ENCODE results near the gene GRK1.
A peak's percentile ranks its signal among the peaks of the same experiment; 100 is the strongest.

Gene GRK1

GRCh38 chr13:113638806-113639205 lies 28.2 kb upstream of the GRK1 start:
- Mint-ChIP-seq H3K27me3 (ENCODE audit: low read depth, poor library complexity) (peaks cover 4% of the 10 kb centered on the region), H3K4me1 (no peaks in the 10 kb centered on the region), H3K36me3 (ENCODE audit: low read depth) (peaks cover 93% of the 10 kb centered on the region), H3K9me3 (peaks cover 45% of the 10 kb centered on the region), H3K27ac (no peak overlapping the region), H3K4me3 (no peak overlapping the region)
- no peak for TF ChIP-seq CTCF (IDR thresholded peaks at IDR 0.05)
- no peak for DNase-seq

- peaks cover 92% of the 10 kb centered on the region for H3K36me3 Mint-ChIP-seq (ENCODE audit: low read depth)
- no peak overlapping the region for H3K4me3 Mint-ChIP-seq
- H3K9me3 Mint-ChIP-seq, result peaks cover 54% of the 10 kb centered on the region
- H3K4me1 Mint-ChIP-seq, result no peaks in the 10 kb centered on the region
- peaks cover 4% of the 10 kb centered on the region for H3K27me3 Mint-ChIP-seq (ENCODE audit: low read depth, poor library complexity)
- H3K27ac Mint-ChIP-seq, result peak overlapping the region; percentile 25
- TF ChIP-seq CTCF (IDR thresholded peaks at IDR 0.05), result no peak
- no peak for DNase-seq
Observed at GRCh38 chr13:113639616-113640262, 27.3 kb upstream of the GRK1 start.

- Mint-ChIP-seq H3K27ac (no peak overlapping the region), H3K4me3 (no peak overlapping the region), H3K4me1 (no peaks in the 10 kb centered on the region), H3K36me3 (ENCODE audit: low read depth) (peaks cover 96% of the 10 kb centered on the region), H3K27me3 (ENCODE audit: low read depth, poor library complexity) (peaks cover 4% of the 10 kb centered on the region), H3K9me3 (peaks cover 67% of the 10 kb centered on the region)
- TF ChIP-seq CTCF (IDR thresholded peaks at IDR 0.05), result no peak
- no peak for DNase-seq
Observed at GRCh38 chr13:113641426-113641825, 25.6 kb upstream of the GRK1 start.

- peaks cover 4% of the 10 kb centered on the region for H3K27me3 Mint-ChIP-seq (ENCODE audit: low read depth, poor library complexity)
- H3K4me3 Mint-ChIP-seq, result no peak overlapping the region
- H3K36me3 Mint-ChIP-seq (ENCODE audit: low read depth), result peaks cover 89% of the 10 kb centered on the region
Observed at GRCh38 chr13:113642563-113642962, 24.5 kb upstream of the GRK1 start.

GRCh38 chr13:113643593-113643992 lies 23.4 kb upstream of the GRK1 start:
- DNase-seq, result no peak
- no peak for TF ChIP-seq CTCF (IDR thresholded peaks at IDR 0.05)
- Mint-ChIP-seq H3K36me3 (ENCODE audit: low read depth) (peaks cover 90% of the 10 kb centered on the region), H3K27me3 (ENCODE audit: low read depth, poor library complexity) (peaks cover 4% of the 10 kb centered on the region), H3K4me1 (no peaks in the 10 kb centered on the region), H3K9me3 (peaks cover 70% of the 10 kb centered on the region), H3K4me3 (no peak overlapping the region), H3K27ac (no peak overlapping the region)

More at GRCh38 chr13:113642563-113642962, 24.5 kb upstream of the GRK1 start:
- Mint-ChIP-seq H3K27ac (no peak overlapping the region), H3K9me3 (peaks cover 70% of the 10 kb centered on the region), H3K4me1 (no peaks in the 10 kb centered on the region)
- DNase-seq, result no peak
- TF ChIP-seq CTCF (IDR thresholded peaks at IDR 0.05), result no peak

GRCh38 chr13:113644800-113645199 lies 22.2 kb upstream of the GRK1 start:
- Mint-ChIP-seq H3K4me3 (no peak overlapping the region), H3K9me3 (peaks cover 63% of the 10 kb centered on the region), H3K4me1 (no peaks in the 10 kb centered on the region), H3K36me3 (ENCODE audit: low read depth) (peaks cover 90% of the 10 kb centered on the region), H3K27ac (no peak overlapping the region), H3K27me3 (ENCODE audit: low read depth, poor library complexity) (peaks cover 6% of the 10 kb centered on the region)
- no peak for TF ChIP-seq CTCF (IDR thresholded peaks at IDR 0.05)
- no peak for DNase-seq
